Measurements from ENCODE around the gene SLC6A16.
"Not testable (repeated sequence)": the region's sequence is repeated elsewhere in the genome, so short reads cannot be mapped to it uniquely, and the experiment has no call there.

Gene SLC6A16

GRCh38 chr19:49328741-49329140, 3.8 kb upstream of the SLC6A16 start:
- no peak for DNase-seq

DNA sequence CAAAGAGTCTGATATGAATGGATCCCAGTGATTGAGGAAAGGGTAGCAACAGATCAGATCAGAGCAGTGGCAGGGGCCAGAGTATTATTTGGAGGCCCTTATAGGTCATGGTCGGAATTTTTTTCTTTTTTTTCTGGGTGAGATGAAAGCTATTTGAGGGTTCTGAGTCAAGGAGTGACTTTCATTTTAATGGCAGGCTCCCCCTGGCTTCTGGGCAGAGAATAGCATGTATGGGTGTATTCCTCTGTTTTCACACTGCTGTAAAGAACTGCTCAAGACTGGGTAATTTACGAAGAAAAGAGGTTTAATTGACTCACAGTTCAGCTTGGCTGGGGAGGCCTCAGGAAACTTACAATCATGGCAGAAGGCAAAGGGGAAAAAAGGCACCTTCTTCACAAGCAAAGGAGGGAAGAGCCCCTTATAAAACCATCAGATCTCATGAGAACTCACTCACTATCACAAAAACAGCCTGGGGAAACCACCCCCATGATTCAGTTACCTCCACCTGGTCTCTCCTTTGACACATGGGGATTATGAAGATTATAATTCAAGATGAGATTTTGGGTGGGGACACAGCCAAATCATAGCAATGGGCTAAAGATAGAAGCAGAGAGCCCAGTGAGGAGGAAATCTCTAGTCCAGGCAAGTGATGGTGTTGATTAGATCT, 3.0 kb upstream of the SLC6A16 start:
- DNase-seq, result no peak

GRCh38 chr19:49326165-49326704, 1.2 kb upstream of the SLC6A16 start:
- DNase-seq, result no peak

DNA sequence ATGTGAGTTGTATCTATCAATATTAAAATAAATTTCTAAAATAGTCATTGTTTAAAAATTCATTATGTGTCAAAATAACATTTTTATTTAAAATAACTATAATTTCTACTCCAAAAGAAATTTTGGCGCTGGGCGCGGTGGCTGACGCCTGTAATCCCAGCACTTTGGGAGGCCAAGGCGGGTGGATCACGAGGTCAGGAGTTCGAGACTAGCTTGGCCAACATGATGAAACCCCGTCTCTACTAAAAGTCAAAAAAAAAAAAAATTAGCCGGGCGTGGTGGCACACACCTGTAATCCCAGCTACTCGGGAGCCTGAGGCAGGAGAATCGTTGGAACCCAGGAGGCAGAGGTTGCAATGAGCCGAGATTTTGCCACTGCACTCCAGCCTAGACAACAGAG, 765 bp upstream of the SLC6A16 start:
- DNase-seq, result not testable (repeated sequence)

- no peak for DNase-seq
Measured at GRCh38 chr19:49318296-49318695, 6.7 kb downstream of the SLC6A16 start.

GRCh38 chr19:49316284-49316683, 8.7 kb downstream of the SLC6A16 start:
- DNase-seq, result no peak

GRCh38 chr19:49315111-49315510, 9.9 kb downstream of the SLC6A16 start:
- DNase-seq, result no peak

DNA sequence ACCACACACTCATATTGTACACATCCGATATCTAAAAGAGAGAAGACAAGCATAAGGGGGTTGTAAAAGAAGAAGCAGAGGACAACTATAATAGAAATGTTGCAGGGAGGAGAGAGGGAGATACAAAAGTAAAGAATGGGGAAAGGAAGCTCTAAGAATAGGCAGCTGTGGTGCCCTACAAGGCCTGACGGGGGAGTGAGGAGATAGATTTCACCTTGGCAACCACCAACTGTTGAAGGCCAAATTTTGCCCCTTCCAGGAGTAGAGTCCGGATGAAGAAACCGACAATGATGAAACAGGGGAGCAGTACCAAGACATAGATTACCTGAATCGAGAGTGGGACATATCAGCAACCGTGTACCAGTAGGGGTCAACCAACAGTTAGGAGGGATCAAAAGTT, 15.9 kb downstream of the SLC6A16 start:
- DNase-seq, result no peak

GRCh38 chr19:49306734-49307133, 18.3 kb downstream of the SLC6A16 start:
- not testable (repeated sequence) for DNase-seq

GRCh38 chr19:49301866-49302252, 23.1 kb downstream of the SLC6A16 start:
- no peak for DNase-seq

- peak; percentile 24 for DNase-seq
Measured at GRCh38 chr19:49301165-49301865, 23.7 kb downstream of the SLC6A16 start.

- DNase-seq, result not testable (repeated sequence)
Measured at GRCh38 chr19:49298653-49299052, 26.3 kb downstream of the SLC6A16 start.

- DNase-seq, result no peak
Measured at GRCh38 chr19:49297403-49297802, 27.6 kb downstream of the SLC6A16 start.

DNA sequence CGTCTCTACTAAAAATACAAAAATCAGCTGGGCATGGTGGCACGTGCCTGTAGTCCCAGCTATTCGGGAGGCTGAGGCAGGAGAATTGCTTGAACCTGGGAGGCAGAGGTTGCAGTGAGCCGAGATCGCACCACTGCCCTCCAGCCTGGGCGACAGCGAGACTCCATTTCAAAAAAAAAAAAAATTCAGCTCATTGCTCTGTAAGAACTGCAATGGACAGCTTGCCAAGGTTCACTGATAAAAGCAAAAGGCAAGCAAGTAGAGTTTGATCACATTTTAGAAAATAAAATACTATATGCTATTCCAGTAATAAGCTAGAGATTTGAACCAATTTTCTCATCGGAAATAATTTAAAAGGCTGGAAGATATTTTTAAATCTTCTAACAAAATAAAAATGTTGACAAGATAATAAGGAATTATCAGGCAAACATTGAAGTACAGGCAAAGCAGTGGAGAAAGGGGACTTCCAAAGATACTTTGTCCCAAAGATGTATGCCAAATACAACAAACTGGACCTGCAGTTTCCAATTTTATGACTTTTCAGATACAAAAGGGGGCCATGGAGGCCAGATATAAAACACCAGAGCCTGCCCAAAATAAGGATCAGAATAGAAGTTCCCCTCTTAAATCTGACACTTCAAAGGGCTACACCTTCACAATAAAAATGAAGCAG, 29.6 kb downstream of the SLC6A16 start:
- no peak for DNase-seq

- no peak for DNase-seq
Measured at GRCh38 chr19:49294401-49294800, 30.6 kb downstream of the SLC6A16 start.

DNA sequence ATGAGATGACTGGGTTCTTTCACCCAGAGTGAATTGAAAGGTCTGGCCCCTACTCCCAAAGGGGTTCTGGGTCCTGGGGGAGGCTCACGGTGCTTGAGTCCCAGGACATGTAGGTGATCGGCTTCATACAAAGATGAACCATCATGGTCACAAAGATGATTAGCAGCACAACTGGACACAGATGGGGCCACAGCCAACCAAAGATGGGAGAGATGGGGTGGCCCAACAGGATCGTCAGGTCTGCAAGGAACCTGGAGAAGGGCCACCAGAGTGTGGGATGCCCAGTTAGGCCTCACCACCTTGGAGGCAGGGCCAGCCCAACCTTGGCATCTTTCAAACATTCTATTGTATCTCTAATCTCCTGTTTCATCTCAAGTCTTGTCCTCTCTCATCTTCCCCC, 34.5 kb downstream of the SLC6A16 start:
- no peak for DNase-seq

DNA sequence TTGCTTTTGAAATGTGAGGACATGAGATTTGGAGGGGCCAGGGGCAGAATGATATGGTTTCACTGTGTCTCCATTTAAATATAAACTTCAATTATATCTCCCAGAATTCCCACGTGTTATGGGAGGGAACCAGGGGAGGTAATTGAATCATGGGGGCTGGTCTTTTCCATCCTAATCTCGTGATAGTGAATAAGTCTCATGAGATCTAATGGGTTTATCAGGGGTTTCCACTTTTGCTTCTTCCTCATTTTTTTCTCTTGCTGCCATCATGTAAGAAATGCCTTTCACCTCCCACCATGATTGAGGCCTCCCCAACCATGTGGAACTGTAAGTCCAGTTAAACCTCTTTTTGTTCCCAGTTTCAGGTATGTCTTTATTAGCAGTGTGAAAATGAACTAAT, 35.7 kb downstream of the SLC6A16 start:
- DNase-seq, result not testable (repeated sequence)

DNA sequence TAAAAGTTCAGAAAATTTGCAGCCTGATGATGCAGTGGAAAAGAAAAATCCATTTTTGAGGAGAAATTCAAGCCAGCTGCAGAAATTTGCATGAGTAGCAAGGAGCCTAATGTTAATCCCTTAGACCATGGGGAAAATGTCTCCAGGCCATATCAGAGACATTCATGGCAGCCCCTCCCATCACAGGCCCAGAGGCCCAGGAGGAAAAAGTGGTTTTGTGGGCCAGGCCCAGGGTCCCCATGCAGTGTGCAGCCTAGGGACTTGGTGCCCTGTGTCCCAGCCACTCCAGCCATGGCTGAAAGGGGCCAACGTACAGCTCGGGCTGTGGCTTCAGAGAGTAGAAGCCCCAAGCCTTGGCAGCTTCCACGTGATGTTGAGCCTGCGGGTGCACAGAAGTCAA, 36.8 kb downstream of the SLC6A16 start:
- not testable (repeated sequence) for DNase-seq

DNA sequence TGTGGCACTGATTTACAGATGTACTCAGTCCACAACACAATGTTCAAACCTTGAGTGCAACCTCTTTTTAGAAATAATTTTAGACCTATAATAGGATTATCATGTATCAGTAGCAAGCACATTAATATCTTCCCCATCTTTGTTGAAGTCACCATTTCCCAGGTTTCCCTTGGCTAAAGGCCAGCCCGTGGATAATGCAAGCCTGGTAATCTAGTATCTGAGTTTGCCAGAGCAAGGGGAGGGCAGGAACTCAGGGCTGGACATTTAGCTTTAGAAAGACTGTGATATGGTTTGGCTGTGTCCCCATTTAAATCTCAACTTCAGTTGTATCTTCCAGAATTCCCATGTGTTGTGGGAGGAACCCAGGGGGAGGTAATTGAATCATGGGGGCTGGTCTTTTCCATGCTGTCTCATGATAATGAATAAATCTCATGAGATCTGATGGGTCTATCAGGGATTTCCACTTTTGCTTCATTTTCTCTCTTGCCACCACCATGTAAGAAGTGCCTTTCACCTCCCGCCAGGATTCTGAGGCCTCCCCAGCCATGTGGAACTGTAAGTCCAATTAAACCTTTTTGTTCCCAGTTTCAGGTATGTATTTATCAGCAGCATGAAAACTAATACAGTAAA, 37.7 kb downstream of the SLC6A16 start:
- no peak for DNase-seq

DNA sequence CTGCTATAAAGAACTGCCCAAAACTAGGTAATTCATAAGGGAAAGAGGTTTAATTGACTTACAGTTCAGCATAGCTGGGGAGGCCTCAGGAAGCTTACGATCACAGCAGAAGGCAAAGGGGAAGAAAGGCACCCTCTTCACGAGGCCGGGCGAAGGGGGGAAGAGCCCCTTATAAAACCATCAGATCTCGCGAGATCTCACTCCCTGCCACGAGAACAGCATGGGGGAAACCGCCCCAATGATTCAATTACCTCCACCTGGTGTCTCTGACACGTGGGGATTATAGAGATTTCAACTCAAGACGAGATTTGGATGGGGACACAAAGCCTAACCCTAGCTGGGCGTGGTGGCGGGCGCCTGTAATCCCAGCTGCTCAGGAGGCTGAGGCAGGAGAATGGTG, 42.8 kb downstream of the SLC6A16 start:
- DNase-seq, result no peak

GRCh38 chr19:49272204-49272603, 52.8 kb downstream of the SLC6A16 start:
- DNase-seq, result no peak

- DNase-seq, result no peak
Measured at GRCh38 chr19:49271080-49271753, 53.8 kb downstream of the SLC6A16 start.

GRCh38 chr19:49266409-49266808, 58.6 kb downstream of the SLC6A16 start:
- not testable (repeated sequence) for DNase-seq

All from NCI-H748 treated with DMSO at 0.1 percent for 48 hours (cell line).